IMR-90 (cell line): ENCODE data around the gene JPH4. TPM values are rescaled to one million over a fixed set of nuclear protein-coding genes. Genes with fewer than 3 reads are reported as not detected.

Source experiments
- ATAC-seq: fragments of 200-7000 bp; cut with Tn5 transposase; 2 replicates; pipeline ENCODE4 v1.9.1; 2020; ENCODE audit warnings: low read depth, mild to moderate bottlenecking, moderate library complexity
- BruUV-seq: library from RNA; stranded (reverse); fragments of 400-500 nt; replicated peaks from 2 replicates; lab custom pipeline; 2021; lab: Mats Ljungman, UMichigan
- CTCF ChIA-PET: fragments of 300-600 bp; formaldehyde crosslinking; extraction: SDS; loops from one replicate; lab custom pipeline; 2021; ENCODE audit warnings: antibody characterized with exemption; lab: Yijun Ruan, JAX
- POLR2A ChIA-PET: fragments of 300-600 bp; sonication (Branson Sonifier 250); formaldehyde crosslinking; loops from one replicate; lab custom pipeline; 2022; ENCODE audit warnings: antibody characterized with exemption; ENCODE audit not compliant: unreplicated experiment; lab: Charles Lee
- DNase-seq: peaks from one replicate; pipeline ENCODE4 v3.0.0; 2013
- H2AFZ ChIP-seq: replicated peaks from 2 replicates; pipeline ENCODE3; 2013; ENCODE audit warnings: low read length, mild to moderate bottlenecking; ENCODE audit not compliant: poor library complexity
- H2AK5ac ChIP-seq: 2 replicates; pipeline ENCODE4 v1.6.1; 2013; ENCODE audit warnings: low read depth, low read length, inconsistent platforms
- H2AK9ac ChIP-seq: replicated peaks from 2 replicates; pipeline ENCODE3; 2013; ENCODE audit warnings: mild to moderate bottlenecking, low read depth, low read length, moderate library complexity; ENCODE audit not compliant: poor library complexity
- H2BK120ac ChIP-seq: 2 replicates; pipeline ENCODE4 v1.6.1; 2013; ENCODE audit warnings: low read depth, low read length, inconsistent platforms
- H2BK15ac ChIP-seq: 3 replicates; pipeline ENCODE4 v1.6.1; 2013; ENCODE audit warnings: low read depth, low read length, inconsistent platforms
- H2BK20ac ChIP-seq: 2 replicates; pipeline ENCODE4 v1.6.1; 2013; ENCODE audit warnings: low read depth, mild to moderate bottlenecking, inconsistent platforms, low read length, moderate library complexity
- H2BK5ac ChIP-seq: 2 replicates; pipeline ENCODE4 v1.6.1; 2013; ENCODE audit warnings: mild to moderate bottlenecking, low read depth, low read length, inconsistent platforms; ENCODE audit not compliant: poor library complexity, severe bottlenecking
- H3K14ac ChIP-seq: replicated peaks from 2 replicates; pipeline ENCODE4 v1.6.1; 2013; ENCODE audit warnings: low read depth, low read length, inconsistent platforms
- H3K18ac ChIP-seq: 2 replicates; pipeline ENCODE4 v1.6.1; 2013; ENCODE audit warnings: low read depth, low read length, control low read depth
- H3K23ac ChIP-seq: 2 replicates; pipeline ENCODE4 v1.6.1; 2013; ENCODE audit warnings: low read depth, low read length, inconsistent platforms
- H3K27ac ChIP-seq: 2 replicates; pipeline ENCODE4 v1.5.1; 2013; ENCODE audit warnings: mild to moderate bottlenecking, control low read depth, low read length; ENCODE audit not compliant: insufficient read depth
- H3K27me3 ChIP-seq: 2 replicates; pipeline ENCODE4 v1.6.1; 2013; ENCODE audit warnings: low read length; ENCODE audit not compliant: control insufficient read depth, insufficient read depth
- H3K36me3 ChIP-seq: 2 replicates; pipeline ENCODE4 v1.6.1; 2013; ENCODE audit warnings: low read length, mixed read lengths; ENCODE audit not compliant: control insufficient read depth, insufficient read depth
- H3K4ac ChIP-seq: 2 replicates; pipeline ENCODE4 v1.6.1; 2013; ENCODE audit warnings: low read depth, low read length, inconsistent platforms
- H3K4me1 ChIP-seq: 2 replicates; pipeline ENCODE4 v1.6.1; 2013; ENCODE audit warnings: low read length, mixed read lengths; ENCODE audit not compliant: control insufficient read depth, insufficient read depth
- H3K4me2 ChIP-seq: 2 replicates; pipeline ENCODE4 v1.6.1; 2013; ENCODE audit warnings: low read depth, mild to moderate bottlenecking, control low read depth, low read length, moderate library complexity
- H3K4me3 ChIP-seq: 2 replicates; pipeline ENCODE4 v1.5.1; 2013; ENCODE audit warnings: low read depth, mild to moderate bottlenecking, control low read depth, low read length, moderate library complexity; ENCODE audit not compliant: insufficient read depth
- H3K56ac ChIP-seq: 2 replicates; pipeline ENCODE4 v1.6.1; 2013; ENCODE audit warnings: low read length, inconsistent platforms; ENCODE audit not compliant: insufficient read depth; ENCODE audit errors: extremely low read depth
- H3K79me1 ChIP-seq, 2 experiments: 2 replicates each; pipeline ENCODE4 v1.6.1; 2013; ENCODE audit warnings: low read length in 2 of 2, inconsistent platforms in 1 of 2, low read depth in 1 of 2
- H3K9ac ChIP-seq: 2 replicates; pipeline ENCODE4 v1.6.1; 2013; ENCODE audit warnings: low read depth, low read length, control low read depth
- H3K9me1 ChIP-seq: 2 replicates; pipeline ENCODE4 v1.6.1; 2013; ENCODE audit warnings: low read length, inconsistent platforms; ENCODE audit not compliant: insufficient read depth
- H3K9me3 ChIP-seq: 2 replicates; pipeline ENCODE4 v1.6.1; 2013; ENCODE audit warnings: low read length; ENCODE audit not compliant: control insufficient read depth, insufficient read depth
- H4K20me1 ChIP-seq: 2 replicates; pipeline ENCODE4 v1.6.1; 2013; ENCODE audit warnings: low read length, inconsistent platforms; ENCODE audit not compliant: insufficient read depth
- H4K5ac ChIP-seq: 2 replicates; pipeline ENCODE4 v1.6.1; 2013; ENCODE audit warnings: mild to moderate bottlenecking, low read depth, low read length, control low read depth
- H4K8ac ChIP-seq, 2 experiments: 2 replicates each; pipeline ENCODE4 v1.6.1; 2013; ENCODE audit warnings: low read depth in 2 of 2, low read length in 2 of 2, control low read depth in 1 of 2, inconsistent platforms in 1 of 2
- H4K91ac ChIP-seq: 2 replicates; pipeline ENCODE4 v1.6.1; 2013; ENCODE audit warnings: low read depth, low read length, inconsistent platforms; ENCODE audit not compliant: insufficient read depth
- FOS ChIP-seq: fragments of 150-350 bp; IDR thresholded peaks from 2 replicates; pipeline ENCODE4 v1.6.1; 2016; ENCODE audit warnings: low read depth, low read length
- POLR2A ChIP-seq: IDR thresholded peaks from 2 replicates; pipeline ENCODE4 v1.6.1; 2012; ENCODE audit warnings: mild to moderate bottlenecking, low read depth, low read length
- RCOR1 ChIP-seq: IDR thresholded peaks from 2 replicates; pipeline ENCODE4 v1.6.1; 2012; ENCODE audit warnings: mild to moderate bottlenecking, low read length, improper control_type of control experiment; ENCODE audit not compliant: insufficient replicate concordance
- WGBS, 2 experiments: methylation state at CpG; one replicate each; pipeline versions ENCODE4 v1.1.5 to v1.1.7; 2013; ENCODE audit warnings: missing lambda C conversion rate in 2 of 2; ENCODE audit not compliant: insufficient read length in 1 of 2; ENCODE audit errors: extremely low coverage in 2 of 2; 5-methylcytosine and 5-hydroxymethylcytosine counted together
- dilution Hi-C: fragments of 300-500 bp; cut with HindIII; formaldehyde crosslinking; loops from one replicate; pipeline ENCODE4 v1.14.3; 2018; ENCODE audit warnings: low sequenced_read_pairs; ENCODE audit not compliant: unreplicated experiment
- in situ Hi-C: fragments of 300-500 bp; cut with MboI; formaldehyde crosslinking; loops from 3 replicates; pipeline ENCODE4 v1.14.3; 2019; ENCODE audit warnings: low sequenced_read_pairs, inconsistent platforms, mixed read lengths
- intact Hi-C: fragments of 100-400 bp; cut with micrococcal nuclease; formaldehyde crosslinking; loops from 2 replicates; pipeline ENCODE4 v1.10.0; 2022
- polyA plus RNA-seq, 3 experiments: library from polyadenylated mRNA; depleted of rRNA; stranded (reverse); fragments of >200 nt; gene quantifications; 2 replicates each; pipeline ENCODE4 v1.2.3, GENCODE V29; 2012; ENCODE audit warnings: low replicate concordance in 1 of 3
- total RNA-seq: library from RNA; depleted of rRNA; stranded (reverse); fragments of >200 nt; gene quantifications from 2 replicates; pipeline ENCODE4 v1.2.3, GENCODE V29; 2012
- TF ChIP-seq, protein P1 (sequence below): fragments of 150-350 bp; IDR thresholded peaks from 2 replicates; pipeline ENCODE4 v1.6.1; 2017; ENCODE audit warnings: mild to moderate bottlenecking, antibody characterized with exemption, low read length, low read depth

JPH4 gene
- total and polyA plus RNA-seq, 2 of the 4 experiments (the other 2 are of a cell fraction), result not detected

DNA sequence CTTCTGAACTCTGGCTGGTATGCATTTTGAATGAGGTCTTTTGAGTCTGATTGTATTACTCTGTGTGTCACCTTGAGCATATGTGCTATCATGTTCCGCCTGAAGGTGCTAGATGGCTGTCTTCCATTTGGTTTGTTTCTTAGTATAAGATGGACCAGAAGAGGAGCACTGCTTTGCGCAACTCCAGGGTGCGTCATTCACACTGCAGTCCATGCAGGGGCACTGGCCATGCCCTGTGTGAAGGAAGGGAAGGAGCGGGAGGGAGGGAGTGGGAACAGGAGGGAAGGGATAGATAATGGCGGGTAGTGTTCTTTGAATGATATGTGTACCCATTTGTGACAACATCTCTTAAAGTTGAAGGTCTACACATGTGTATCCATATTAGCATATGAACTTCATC lies 35.2 kb downstream of the JPH4 start (continued):
- TF ChIP-seq RCOR1, result no peak
- TF ChIP-seq, protein P1, sequence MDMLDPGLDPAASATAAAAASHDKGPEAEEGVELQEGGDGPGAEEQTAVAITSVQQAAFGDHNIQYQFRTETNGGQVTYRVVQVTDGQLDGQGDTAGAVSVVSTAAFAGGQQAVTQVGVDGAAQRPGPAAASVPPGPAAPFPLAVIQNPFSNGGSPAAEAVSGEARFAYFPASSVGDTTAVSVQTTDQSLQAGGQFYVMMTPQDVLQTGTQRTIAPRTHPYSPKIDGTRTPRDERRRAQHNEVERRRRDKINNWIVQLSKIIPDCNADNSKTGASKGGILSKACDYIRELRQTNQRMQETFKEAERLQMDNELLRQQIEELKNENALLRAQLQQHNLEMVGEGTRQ, result no peak

GRCh38 chr14:23542261-23542660 lies 36.3 kb downstream of the JPH4 start:
- Histone ChIP-seq H2AFZ (no peak overlapping the region), H3K79me1 (no peaks in the 10 kb centered on the region), H3K9me1 (no peaks in the 10 kb centered on the region), H3K18ac (no peak overlapping the region), H2BK20ac (no peak overlapping the region), H2BK120ac (no peak overlapping the region), H4K8ac (no peak overlapping the region), H3K23ac (no peak overlapping the region), H3K56ac (no peak overlapping the region), H2AK9ac (no peak overlapping the region), H4K91ac (no peak overlapping the region), H3K4ac (no peak overlapping the region), H3K4me1 (peaks cover 6% of the 10 kb centered on the region), H4K20me1 (no peaks in the 10 kb centered on the region; the same call in 1 of the 2 replicates), H3K4me2 (no peak overlapping the region), H2AK5ac (no peak overlapping the region), H3K36me3 (no peaks in the 10 kb centered on the region), H3K27ac (no peak overlapping the region), H4K5ac (no peak overlapping the region), H3K9ac (no peak overlapping the region), H2BK5ac (no peak overlapping the region), H3K9me3 (no peaks in the 10 kb centered on the region), H3K4me3 (no peak overlapping the region), H3K27me3 (no peaks in the 10 kb centered on the region), H3K14ac (no peak overlapping the region), H2BK15ac (no peak overlapping the region)
- in situ Hi-C loops (no loop called here), intact Hi-C loops (no loop called here), dilution Hi-C loops (no loop called here)
- ATAC-seq, result no peak
- no peak for DNase-seq
- no TSS peak for BruUV-seq
- POLR2A ChIA-PET, result no interaction called here
- WGBS, 2 experiments, result 100% methylated on average over 1 of the region's 5 CpGs; no CpG with 5 or more reads in 1 of the 2 experiments
- CTCF ChIA-PET, result interaction anchor here (0.7 kb wide), 1 partner anchor 68 kb away, joined by 7 read pairs; no protein-coding TSS in a partner anchor
- TF ChIP-seq POLR2A (no peak), FOS (no peak)
